A549 (cell line): ENCODE data around the gene STARD6. TPM values are rescaled to one million over a fixed set of nuclear protein-coding genes. Genes with fewer than 3 reads are reported as not detected.

ENCODE experiments used
- ATAC-seq, 2 experiments: fragments of 200-7000 bp in 1 of 2; fragments of >200 bp in 1 of 2; cut with Nextera tagmentation in 1 of 2; cut with Tn5 transposase in 1 of 2; 3 replicates each; pipeline versions ENCODE4 v1.8.0 to v1.9.1; 2018 to 2020; ENCODE audit warnings: mild to moderate bottlenecking in 1 of 2, moderate library complexity in 1 of 2
- CTCF ChIA-PET: fragments of 300-600 bp; sonication (Branson Sonifier 250); formaldehyde crosslinking; extraction: SDS; loops from one replicate; lab custom pipeline; 2021; ENCODE audit warnings: antibody characterized with exemption, inconsistent platforms; lab: Yijun Ruan, JAX
- POLR2A ChIA-PET: fragments of 350-600 bp; formaldehyde crosslinking; extraction: SDS; loops from one replicate; lab custom pipeline; 2021; ENCODE audit warnings: antibody characterized with exemption, inconsistent platforms; lab: Yijun Ruan, JAX
- DNase-seq, 2 experiments: peaks; one replicate each; pipeline versions ENCODE4 v3.0.0 to v3.0.0-alpha.2; 2011 to 2016; ENCODE audit warnings: low read depth in 1 of 2, low spot score in 1 of 2
- FAIRE-seq: peaks from 2 replicates; lab custom pipeline; 2011; peaks lifted over from hg19 to GRCh38; lab: Jason Lieb, UNC
- H3K27ac ChIP-seq, 2 experiments: fragments of >200 bp; sonication (Bioruptor Twin); formaldehyde crosslinking; 3 replicates each; pipeline ENCODE4 v1.5.1; 2016 to 2017
- H3K4me1 ChIP-seq: fragments of >200 bp; sonication (Bioruptor Twin); formaldehyde crosslinking; 3 replicates; pipeline ENCODE4 v1.6.1; 2016
- H3K4me2 ChIP-seq: fragments of >200 bp; sonication (Bioruptor Twin); formaldehyde crosslinking; 3 replicates; pipeline ENCODE4 v1.6.1; 2016
- H3K4me3 ChIP-seq: fragments of >200 bp; sonication (Bioruptor Twin); formaldehyde crosslinking; 3 replicates; pipeline ENCODE4 v1.5.1; 2016
- H3K9me3 ChIP-seq: fragments of >200 bp; sonication (Bioruptor Twin); formaldehyde crosslinking; 3 replicates; pipeline ENCODE4 v1.6.1; 2016
- CBX2 ChIP-seq: fragments of 200-600 bp; sonication (generic); IDR thresholded peaks from 2 replicates; pipeline ENCODE4 v1.6.1; 2016; ENCODE audit warnings: low read depth, mild to moderate bottlenecking, borderline replicate concordance
- CEBPB ChIP-seq, 2 experiments: fragments of >200 bp in 1 of 2; sonication (Bioruptor Twin) in 1 of 2; formaldehyde crosslinking in 1 of 2; IDR thresholded peaks; 2 replicates each; pipeline ENCODE4 v1.6.1; 2012 to 2016
- E2F6 ChIP-seq: IDR thresholded peaks from 2 replicates; pipeline ENCODE4 v1.6.1; 2012; ENCODE audit warnings: low read depth, borderline replicate concordance
- EHMT2 ChIP-seq: fragments of 200-600 bp; sonication (generic); IDR thresholded peaks from 2 replicates; pipeline ENCODE4 v1.6.1; 2016; ENCODE audit warnings: antibody characterized with exemption, low read depth, mild to moderate bottlenecking, moderate library complexity
- EP300 ChIP-seq, 2 experiments: fragments of >200 bp; sonication (Bioruptor Twin); formaldehyde crosslinking; IDR thresholded peaks; 2 replicates in 1 of 2; 3 replicates in 1 of 2; pipeline ENCODE4 v1.6.1; 2016 to 2017
- FOSL2 ChIP-seq, 2 experiments: fragments of 450-650 bp in 1 of 2; fragments of >200 bp in 1 of 2; sonication (Bioruptor Twin) in 1 of 2; formaldehyde crosslinking; IDR thresholded peaks; 2 replicates each; pipeline versions ENCODE4 v1.5.0 to v1.6.1; 2016 to 2020; ENCODE audit warnings: mild to moderate bottlenecking in 1 of 2, moderate library complexity in 1 of 2
- GATA3 ChIP-seq: IDR thresholded peaks from 2 replicates; pipeline ENCODE4 v1.6.1; 2012; ENCODE audit warnings: borderline replicate concordance
- HES2 ChIP-seq: fragments of >200 bp; sonication (Bioruptor Twin); formaldehyde crosslinking; IDR thresholded peaks from 2 replicates; pipeline ENCODE4 v1.6.1; 2016
- HEYL ChIP-seq: fragments of 250-450 bp; sonication (Bioruptor Pico); IDR thresholded peaks from 2 replicates; pipeline ENCODE4 v1.8.0; 2021; ENCODE audit warnings: mild to moderate bottlenecking, moderate library complexity
- HMGXB4 ChIP-seq: fragments of 250-450 bp; sonication (Bioruptor Pico); IDR thresholded peaks from 2 replicates; pipeline ENCODE4 v1.5.0; 2021; ENCODE audit warnings: mild to moderate bottlenecking, moderate library complexity, borderline replicate concordance
- HOXA7 ChIP-seq: fragments of 250-450 bp; sonication (Bioruptor Pico); IDR thresholded peaks from 2 replicates; pipeline ENCODE4 v1.5.0; 2020; ENCODE audit warnings: mild to moderate bottlenecking, moderate library complexity
- KDM1A ChIP-seq: fragments of 200-600 bp; sonication (generic); IDR thresholded peaks from 2 replicates; pipeline ENCODE4 v1.6.1; 2016; ENCODE audit warnings: low read depth, mild to moderate bottlenecking
- KDM5A ChIP-seq: fragments of 200-600 bp; sonication (generic); IDR thresholded peaks from 2 replicates; pipeline ENCODE4 v1.6.1; 2016; ENCODE audit warnings: antibody characterized with exemption, mild to moderate bottlenecking
- MAZ ChIP-seq: fragments of 150-350 bp; IDR thresholded peaks from 2 replicates; pipeline ENCODE4 v1.6.1; 2014; ENCODE audit warnings: antibody characterized with exemption, low read depth, low read length, borderline replicate concordance
- MYC ChIP-seq: IDR thresholded peaks from 2 replicates; pipeline ENCODE4 v1.6.1; 2012; ENCODE audit warnings: mild to moderate bottlenecking, inconsistent platforms, low read length, improper control_type of control experiment, borderline replicate concordance
- NPAS2 ChIP-seq: fragments of 250-450 bp; sonication (Bioruptor Pico); IDR thresholded peaks from 2 replicates; pipeline ENCODE4 v1.8.0; 2022; ENCODE audit warnings: mild to moderate bottlenecking, moderate library complexity, borderline replicate concordance
- NR3C1 ChIP-seq: fragments of >200 bp; sonication (Bioruptor Twin); formaldehyde crosslinking; IDR thresholded peaks from 3 replicates; pipeline ENCODE4 v1.6.1; 2017
- PBX3 ChIP-seq: IDR thresholded peaks from 2 replicates; pipeline ENCODE4 v1.6.1; 2012
- POLR2A ChIP-seq: IDR thresholded peaks from 2 replicates; pipeline ENCODE4 v1.6.1; 2012; ENCODE audit warnings: mild to moderate bottlenecking, low read length
- RCOR1 ChIP-seq: fragments of 150-350 bp; IDR thresholded peaks from 2 replicates; pipeline ENCODE4 v1.6.1; 2014; ENCODE audit warnings: antibody characterized with exemption, low read length, low read depth
- RFX5 ChIP-seq: fragments of 450-650 bp; IDR thresholded peaks from 2 replicates; pipeline ENCODE4 v1.7.1; 2014; ENCODE audit warnings: antibody characterized with exemption, mild to moderate bottlenecking, moderate library complexity
- RNF2 ChIP-seq: fragments of 200-600 bp; sonication (generic); IDR thresholded peaks from 2 replicates; pipeline ENCODE4 v1.6.1; 2016; ENCODE audit warnings: low read depth, mild to moderate bottlenecking, antibody characterized with exemption, moderate library complexity, borderline replicate concordance
- SREBF2 ChIP-seq: fragments of 450-650 bp; IDR thresholded peaks from 2 replicates; pipeline ENCODE4 v1.6.1; 2014; ENCODE audit warnings: mild to moderate bottlenecking, moderate library complexity
- ZFP36 ChIP-seq: fragments of 450-650 bp; IDR thresholded peaks from 2 replicates; pipeline ENCODE4 v1.6.1; 2014; ENCODE audit warnings: borderline replicate concordance; ENCODE audit not compliant: partially characterized antibody
- ZSCAN20 ChIP-seq: fragments of 250-450 bp; sonication (Bioruptor Pico); IDR thresholded peaks from 2 replicates; pipeline ENCODE4 v1.8.0; 2022; ENCODE audit warnings: mild to moderate bottlenecking, moderate library complexity
- WGBS: methylation state at CpG from one replicate; pipeline ENCODE4 v1.1.6; 2017; ENCODE audit errors: missing lambda C conversion rate; 5-methylcytosine and 5-hydroxymethylcytosine counted together
- polyA plus RNA-seq, 4 experiments: library from polyadenylated mRNA; depleted of rRNA in 3 of 4; stranded (reverse); fragments of >200 nt; fragmentation: RNase III in 1 of 4; extraction: RNeasy Plus Mini Kit Qiagen cat#74134 plus additional on column Dnase treatment in 1 of 4; gene quantifications; 2 replicates in 3 of 4; 3 replicates in 1 of 4; pipeline ENCODE4 v1.2.3, GENCODE V29; 2011 to 2017
- TF ChIP-seq, protein P1 (sequence below): fragments of >200 bp; sonication (Bioruptor Twin); formaldehyde crosslinking; IDR thresholded peaks from 3 replicates; pipeline ENCODE4 v1.6.1; 2016

The STARD6 gene
- polyA plus RNA-seq, 2 of the 4 experiments (the other 2 are of a cell fraction) = not detected

DNA sequence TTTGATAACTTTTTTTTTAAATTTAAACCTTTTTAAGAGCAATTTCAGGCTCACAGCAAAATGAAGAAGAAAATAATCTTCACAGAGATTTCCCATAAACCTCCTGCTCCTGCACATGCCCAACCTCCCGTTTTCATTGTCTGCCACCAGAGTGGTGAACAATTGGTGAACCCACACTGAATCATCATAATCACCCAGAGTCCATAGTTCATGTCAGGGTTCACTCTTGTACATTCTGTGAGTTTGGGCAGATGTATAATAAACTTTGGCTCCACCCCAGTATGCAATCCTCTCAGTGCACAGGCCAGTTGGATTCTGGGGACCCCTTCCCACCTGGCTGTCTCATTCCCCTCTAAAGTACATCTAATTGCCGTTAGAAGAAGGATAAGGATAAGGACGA, 24.4 kb upstream of the STARD6 start:
- TF ChIP-seq ZSCAN20 (CRISPR knock-in tag) (no peak), GATA3 (no peak), MAZ (no peak), HMGXB4 (no peak), RFX5 (no peak), PBX3 (no peak), KDM5A (no peak), CEBPB (IDR thresholded peaks at IDR 0.05) (no peak), MYC (no peak), EHMT2 (no peak), CBX2 (no peak), HES2 (no peak), POLR2A (no peak)
- H3K4me3 ChIP-seq = no peak overlapping the region
- H3K27ac ChIP-seq = no peak overlapping the region
- no peak overlapping the region for H3K4me2 ChIP-seq
- ChIA-PET CTCF (interaction anchor here (1.7 kb wide), 1 partner anchor 10 kb away, joined by 5 read pairs; no protein-coding TSS in a partner anchor), POLR2A (no interaction called here)
- H3K9me3 ChIP-seq = no peaks in the 10 kb centered on the region
- 77% methylated on average over 3 of the region's 3 CpGs for WGBS
- no peaks in the 10 kb centered on the region for H3K4me1 ChIP-seq
- no peak for ATAC-seq
- DNase-seq = no peak
- FAIRE-seq = no peak

GRCh38 chr18:54381640-54382039, 24.0 kb upstream of the STARD6 start:
- ATAC-seq (no peak), DNase-seq (no peak), FAIRE-seq (no peak)
- Histone ChIP-seq H3K4me3 (no peak overlapping the region), H3K4me1 (no peaks in the 10 kb centered on the region), H3K27ac (no peak overlapping the region), H3K9me3 (no peaks in the 10 kb centered on the region), H3K4me2 (no peak overlapping the region)
- TF ChIP-seq EP300 (IDR thresholded peaks at IDR 0.05) (no peak), HMGXB4 (no peak), SREBF2 (no peak), NPAS2 (no peak), NR3C1 (no peak), RCOR1 (no peak), HEYL (CRISPR knock-in tag) (no peak), KDM5A (no peak), MAZ (no peak), CBX2 (no peak), HOXA7 (CRISPR knock-in tag) (no peak), RNF2 (no peak), FOSL2 (IDR thresholded peaks at IDR 0.05) (no peak), FOSL2 (CRISPR knock-in tag; IDR thresholded peaks at IDR 0.05) (no peak), E2F6 (no peak), KDM1A (no peak), ZFP36 (no peak)
- TF ChIP-seq, protein P1, sequence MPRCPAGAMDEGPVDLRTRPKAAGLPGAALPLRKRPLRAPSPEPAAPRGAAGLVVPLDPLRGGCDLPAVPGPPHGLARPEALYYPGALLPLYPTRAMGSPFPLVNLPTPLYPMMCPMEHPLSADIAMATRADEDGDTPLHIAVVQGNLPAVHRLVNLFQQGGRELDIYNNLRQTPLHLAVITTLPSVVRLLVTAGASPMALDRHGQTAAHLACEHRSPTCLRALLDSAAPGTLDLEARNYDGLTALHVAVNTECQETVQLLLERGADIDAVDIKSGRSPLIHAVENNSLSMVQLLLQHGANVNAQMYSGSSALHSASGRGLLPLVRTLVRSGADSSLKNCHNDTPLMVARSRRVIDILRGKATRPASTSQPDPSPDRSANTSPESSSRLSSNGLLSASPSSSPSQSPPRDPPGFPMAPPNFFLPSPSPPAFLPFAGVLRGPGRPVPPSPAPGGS = no peak
- POLR2A ChIA-PET = no interaction called here
- 68% methylated on average over 2 of the region's 2 CpGs for WGBS
- CTCF ChIA-PET = interaction anchor here (1.7 kb wide), 1 partner anchor 10 kb away, joined by 5 read pairs; no protein-coding TSS in a partner anchor
